GM18511 (cell line): ENCODE measurements around the gene ACAA1.
"Not testable (repeated sequence)": the region's sequence is repeated elsewhere in the genome, so short reads cannot be mapped to it uniquely, and the experiment has no call there.

Source experiments
- ATAC-seq: cut with Tn5 transposase; IDR thresholded peaks from one replicate; pipeline ENCODE4 v1.9.1; 2021; ENCODE audit warnings: mild to moderate bottlenecking, moderate library complexity; ENCODE audit not compliant: unreplicated experiment

Gene ACAA1

GRCh38 chr3:38107911-38108648 lies 28.8 kb downstream of the ACAA1 start:
- ATAC-seq: no peak

GRCh38 chr3:38105525-38105924 lies 31.4 kb downstream of the ACAA1 start:
- no peak for ATAC-seq

GRCh38 chr3:38102444-38102814 lies 34.5 kb downstream of the ACAA1 start:
- ATAC-seq: no peak

GRCh38 chr3:38101811-38102443 lies 35.0 kb downstream of the ACAA1 start:
- ATAC-seq: no peak

GRCh38 chr3:38100498-38100897 lies 36.4 kb downstream of the ACAA1 start:
- no peak for ATAC-seq

- no peak for ATAC-seq
Observed at GRCh38 chr3:38099518-38099917, 37.4 kb downstream of the ACAA1 start.

GRCh38 chr3:38098376-38098723 lies 38.6 kb downstream of the ACAA1 start:
- ATAC-seq: no peak

GRCh38 chr3:38097446-38098375 lies 39.2 kb downstream of the ACAA1 start:
- ATAC-seq: no peak

GRCh38 chr3:38095669-38096483 lies 41.1 kb downstream of the ACAA1 start:
- ATAC-seq: no peak

GRCh38 chr3:38094999-38095398 lies 41.9 kb downstream of the ACAA1 start:
- no peak for ATAC-seq

- ATAC-seq: no peak
Observed at GRCh38 chr3:38090453-38090852, 46.5 kb downstream of the ACAA1 start.

GRCh38 chr3:38089163-38089562 lies 47.8 kb downstream of the ACAA1 start:
- ATAC-seq: no peak

- ATAC-seq: no peak
Observed at GRCh38 chr3:38088126-38089078, 48.5 kb downstream of the ACAA1 start.

- not testable (repeated sequence) for ATAC-seq
Observed at GRCh38 chr3:38087278-38087677, 49.6 kb downstream of the ACAA1 start.

GRCh38 chr3:38086496-38086895 lies 50.4 kb downstream of the ACAA1 start:
- no peak for ATAC-seq

- ATAC-seq: no peak
Observed at GRCh38 chr3:38085943-38086324, 51.0 kb downstream of the ACAA1 start.

- no peak for ATAC-seq
Observed at GRCh38 chr3:38085311-38085942, 51.5 kb downstream of the ACAA1 start.

GRCh38 chr3:38084334-38085310 lies 52.3 kb downstream of the ACAA1 start:
- no peak for ATAC-seq
